ENCODE results near the gene KCND3.

The KCND3 gene

DNA sequence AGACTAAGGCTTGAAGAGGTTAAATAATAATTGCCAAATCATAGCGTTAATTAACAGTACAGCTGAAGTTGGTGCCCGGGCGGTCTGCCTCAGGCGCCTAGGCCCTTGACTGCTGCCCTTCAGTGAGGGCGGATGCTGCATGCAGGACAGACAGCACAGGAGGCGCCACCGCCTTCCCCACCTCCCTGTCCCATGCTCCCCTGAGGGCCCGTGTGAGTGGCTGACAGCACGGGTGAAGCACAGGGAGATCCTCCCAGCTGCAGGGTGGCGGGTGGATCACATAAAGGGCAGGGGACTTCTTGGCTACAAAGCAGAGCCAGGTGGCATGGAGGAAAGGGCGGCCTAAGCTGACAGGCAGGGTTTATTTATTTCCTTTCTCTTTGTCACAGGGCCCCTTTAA is 184.7 kb downstream of the KCND3 start:
- Histone ChIP-seq H3K36me3 (ENCODE audit: control insufficient read depth in 2 of 2, insufficient read depth in 1 of 2, low read length in 2 of 2) (no peaks in the 10 kb centered on the region), H3K4me3 (ENCODE audit: low read depth, low read length) (no peak overlapping the region), H3K4me1 (ENCODE audit: control insufficient read depth, insufficient read depth, low read length) (no peaks in the 10 kb centered on the region), H3K27ac (ENCODE audit: extremely low read depth, low read depth, low read length) (no peak overlapping the region), H3K9me3 (ENCODE audit: control insufficient read depth, insufficient read depth, low read depth, low read length) (no peaks in the 10 kb centered on the region)
- CTCF ChIA-PET = interaction anchor here (0.5 to 0.7 kb wide), 2 partner anchors 19 to 21 kb away, joined by 3 to 4 read pairs; no protein-coding TSS in a partner anchor
- no peak for TF ChIP-seq ZSCAN30 (tag by site-specific recombination; IDR thresholded peaks at IDR 0.05)
- TF ChIP-seq FEZF1 (tag by site-specific recombination; IDR thresholded peaks at IDR 0.05) = no peak
- no peak for TF ChIP-seq ZBTB7A (tag by site-specific recombination; IDR thresholded peaks at IDR 0.05; ENCODE audit: low read depth)
- TF ChIP-seq YY1 (tag by site-specific recombination; IDR thresholded peaks at IDR 0.05) = no peak
- no peak for TF ChIP-seq ZFHX2 (tag by site-specific recombination; conservative IDR thresholded peaks at IDR 0.05)
- TF ChIP-seq ZNF791 (tag by site-specific recombination; IDR thresholded peaks at IDR 0.05) = no peak
- TF ChIP-seq, protein P1, sequence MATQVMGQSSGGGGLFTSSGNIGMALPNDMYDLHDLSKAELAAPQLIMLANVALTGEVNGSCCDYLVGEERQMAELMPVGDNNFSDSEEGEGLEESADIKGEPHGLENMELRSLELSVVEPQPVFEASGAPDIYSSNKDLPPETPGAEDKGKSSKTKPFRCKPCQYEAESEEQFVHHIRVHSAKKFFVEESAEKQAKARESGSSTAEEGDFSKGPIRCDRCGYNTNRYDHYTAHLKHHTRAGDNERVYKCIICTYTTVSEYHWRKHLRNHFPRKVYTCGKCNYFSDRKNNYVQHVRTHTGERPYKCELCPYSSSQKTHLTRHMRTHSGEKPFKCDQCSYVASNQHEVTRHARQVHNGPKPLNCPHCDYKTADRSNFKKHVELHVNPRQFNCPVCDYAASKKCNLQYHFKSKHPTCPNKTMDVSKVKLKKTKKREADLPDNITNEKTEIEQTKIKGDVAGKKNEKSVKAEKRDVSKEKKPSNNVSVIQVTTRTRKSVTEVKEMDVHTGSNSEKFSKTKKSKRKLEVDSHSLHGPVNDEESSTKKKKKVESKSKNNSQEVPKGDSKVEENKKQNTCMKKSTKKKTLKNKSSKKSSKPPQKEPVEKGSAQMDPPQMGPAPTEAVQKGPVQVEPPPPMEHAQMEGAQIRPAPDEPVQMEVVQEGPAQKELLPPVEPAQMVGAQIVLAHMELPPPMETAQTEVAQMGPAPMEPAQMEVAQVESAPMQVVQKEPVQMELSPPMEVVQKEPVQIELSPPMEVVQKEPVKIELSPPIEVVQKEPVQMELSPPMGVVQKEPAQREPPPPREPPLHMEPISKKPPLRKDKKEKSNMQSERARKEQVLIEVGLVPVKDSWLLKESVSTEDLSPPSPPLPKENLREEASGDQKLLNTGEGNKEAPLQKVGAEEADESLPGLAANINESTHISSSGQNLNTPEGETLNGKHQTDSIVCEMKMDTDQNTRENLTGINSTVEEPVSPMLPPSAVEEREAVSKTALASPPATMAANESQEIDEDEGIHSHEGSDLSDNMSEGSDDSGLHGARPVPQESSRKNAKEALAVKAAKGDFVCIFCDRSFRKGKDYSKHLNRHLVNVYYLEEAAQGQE (tag by site-specific recombination; IDR thresholded peaks at IDR 0.05) = no peak
- no peak for TF ChIP-seq ZNF792 (tag by site-specific recombination; IDR thresholded peaks at IDR 0.05)
- no peak for TF ChIP-seq KLF17 (tag by site-specific recombination; IDR thresholded peaks at IDR 0.05)
- TF ChIP-seq ZNF426 (tag by site-specific recombination; IDR thresholded peaks at IDR 0.05) = no peak
- TF ChIP-seq ZNF670 (tag by site-specific recombination; IDR thresholded peaks at IDR 0.05; ENCODE audit: low read depth) = no peak
- TF ChIP-seq ZNF174 (tag by site-specific recombination; IDR thresholded peaks at IDR 0.05) = no peak
- TF ChIP-seq REPIN1 (tag by site-specific recombination; IDR thresholded peaks at IDR 0.05; ENCODE audit: low read depth) = no peak
- no peak for TF ChIP-seq ZNF544 (tag by site-specific recombination; IDR thresholded peaks at IDR 0.05)
- TF ChIP-seq ZSCAN23 (tag by site-specific recombination; IDR thresholded peaks at IDR 0.05) = no peak
- TF ChIP-seq SP3 (tag by site-specific recombination; IDR thresholded peaks at IDR 0.05) = no peak
- no peak for TF ChIP-seq SALL2 (tag by site-specific recombination; IDR thresholded peaks at IDR 0.05; ENCODE audit: borderline replicate concordance)
- no peak for TF ChIP-seq OSR2 (tag by site-specific recombination; IDR thresholded peaks at IDR 0.05)
- no peak for TF ChIP-seq ZNF843 (tag by site-specific recombination; IDR thresholded peaks at IDR 0.05)
- TF ChIP-seq ZNF341 (tag by site-specific recombination; IDR thresholded peaks at IDR 0.05; ENCODE audit: low read depth) = no peak
- POLR2A ChIA-PET = no interaction called here

DNA sequence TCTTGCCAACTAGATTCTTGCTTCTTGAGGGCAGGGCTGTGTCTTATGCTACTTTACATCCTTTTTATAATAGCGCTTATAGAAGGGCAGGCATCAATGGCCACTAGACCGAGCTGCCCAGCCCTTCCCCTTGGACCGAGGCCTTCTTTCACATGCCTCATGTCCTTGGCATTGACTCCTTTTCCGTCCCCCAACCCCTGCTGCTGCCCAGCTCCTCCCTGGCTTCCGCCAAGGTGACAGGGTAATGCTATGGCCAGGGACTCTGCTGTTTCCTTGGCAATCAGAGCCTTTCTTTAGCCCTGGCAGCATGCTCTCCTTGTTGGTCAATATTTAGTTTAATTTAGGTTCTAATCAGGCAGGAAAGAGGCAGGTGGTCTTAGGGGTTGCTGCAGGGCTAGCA is 185.5 kb downstream of the KCND3 start:
- POLR2A ChIA-PET = no interaction called here
- no peaks in the 10 kb centered on the region for H3K36me3 ChIP-seq (ENCODE audit: control insufficient read depth in 2 of 2, insufficient read depth in 1 of 2, low read length in 2 of 2)
- H3K27ac ChIP-seq (ENCODE audit: extremely low read depth, low read depth, low read length) = no peak overlapping the region
- no peaks in the 10 kb centered on the region for H3K4me1 ChIP-seq (ENCODE audit: control insufficient read depth, insufficient read depth, low read length)
- CTCF ChIA-PET = no interaction called here
- no peak overlapping the region for H3K4me3 ChIP-seq (ENCODE audit: low read depth, low read length)
- no peaks in the 10 kb centered on the region for H3K9me3 ChIP-seq (ENCODE audit: control insufficient read depth, insufficient read depth, low read depth, low read length)
- TF ChIP-seq KLF10 (tag by site-specific recombination; IDR thresholded peaks at IDR 0.05) = no peak
- no peak for TF ChIP-seq ZNF510 (tag by site-specific recombination; IDR thresholded peaks at IDR 0.05; ENCODE audit: insufficient replicate concordance)
- TF ChIP-seq ZNF37A (tag by site-specific recombination; IDR thresholded peaks at IDR 0.05) = no peak
- no peak for TF ChIP-seq ZNF639 (tag by site-specific recombination; IDR thresholded peaks at IDR 0.05)
- TF ChIP-seq RBAK (tag by site-specific recombination; IDR thresholded peaks at IDR 0.05) = no peak
- no peak for TF ChIP-seq ZNF585B (tag by site-specific recombination; IDR thresholded peaks at IDR 0.05)
- no peak for TF ChIP-seq ZNF48 (tag by site-specific recombination; IDR thresholded peaks at IDR 0.05)
- no peak for TF ChIP-seq HOXD13 (CRISPR knock-in tag; IDR thresholded peaks at IDR 0.05; ENCODE audit: borderline replicate concordance)
- TF ChIP-seq ZNF629 (tag by site-specific recombination; IDR thresholded peaks at IDR 0.05) = no peak
- TF ChIP-seq, protein P2, sequence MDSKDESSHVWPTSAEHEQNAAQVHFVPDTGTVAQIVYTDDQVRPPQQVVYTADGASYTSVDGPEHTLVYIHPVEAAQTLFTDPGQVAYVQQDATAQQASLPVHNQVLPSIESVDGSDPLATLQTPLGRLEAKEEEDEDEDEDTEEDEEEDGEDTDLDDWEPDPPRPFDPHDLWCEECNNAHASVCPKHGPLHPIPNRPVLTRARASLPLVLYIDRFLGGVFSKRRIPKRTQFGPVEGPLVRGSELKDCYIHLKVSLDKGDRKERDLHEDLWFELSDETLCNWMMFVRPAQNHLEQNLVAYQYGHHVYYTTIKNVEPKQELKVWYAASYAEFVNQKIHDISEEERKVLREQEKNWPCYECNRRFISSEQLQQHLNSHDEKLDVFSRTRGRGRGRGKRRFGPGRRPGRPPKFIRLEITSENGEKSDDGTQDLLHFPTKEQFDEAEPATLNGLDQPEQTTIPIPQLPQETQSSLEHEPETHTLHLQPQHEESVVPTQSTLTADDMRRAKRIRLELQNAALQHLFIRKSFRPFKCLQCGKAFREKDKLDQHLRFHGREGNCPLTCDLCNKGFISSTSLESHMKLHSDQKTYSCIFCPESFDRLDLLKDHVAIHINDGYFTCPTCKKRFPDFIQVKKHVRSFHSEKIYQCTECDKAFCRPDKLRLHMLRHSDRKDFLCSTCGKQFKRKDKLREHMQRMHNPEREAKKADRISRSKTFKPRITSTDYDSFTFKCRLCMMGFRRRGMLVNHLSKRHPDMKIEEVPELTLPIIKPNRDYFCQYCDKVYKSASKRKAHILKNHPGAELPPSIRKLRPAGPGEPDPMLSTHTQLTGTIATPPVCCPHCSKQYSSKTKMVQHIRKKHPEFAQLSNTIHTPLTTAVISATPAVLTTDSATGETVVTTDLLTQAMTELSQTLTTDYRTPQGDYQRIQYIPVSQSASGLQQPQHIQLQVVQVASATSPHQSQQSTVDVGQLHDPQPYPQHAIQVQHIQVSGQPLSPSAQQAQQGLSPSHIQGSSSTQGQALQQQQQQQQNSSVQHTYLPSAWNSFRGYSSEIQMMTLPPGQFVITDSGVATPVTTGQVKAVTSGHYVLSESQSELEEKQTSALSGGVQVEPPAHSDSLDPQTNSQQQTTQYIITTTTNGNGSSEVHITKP (tag by site-specific recombination; IDR thresholded peaks at IDR 0.05) = no peak
